ENCODE results near the gene VAMP7. TPM values are rescaled to one million over a fixed set of nuclear protein-coding genes. Genes with fewer than 3 reads are reported as not detected.

The VAMP7 gene
- total and polyA plus RNA-seq, 2 of the 13 experiments (the other 11 are each of a cell fraction or from before 2014, with no cell fraction given), result 13.4 to 20.7 TPM

DNA sequence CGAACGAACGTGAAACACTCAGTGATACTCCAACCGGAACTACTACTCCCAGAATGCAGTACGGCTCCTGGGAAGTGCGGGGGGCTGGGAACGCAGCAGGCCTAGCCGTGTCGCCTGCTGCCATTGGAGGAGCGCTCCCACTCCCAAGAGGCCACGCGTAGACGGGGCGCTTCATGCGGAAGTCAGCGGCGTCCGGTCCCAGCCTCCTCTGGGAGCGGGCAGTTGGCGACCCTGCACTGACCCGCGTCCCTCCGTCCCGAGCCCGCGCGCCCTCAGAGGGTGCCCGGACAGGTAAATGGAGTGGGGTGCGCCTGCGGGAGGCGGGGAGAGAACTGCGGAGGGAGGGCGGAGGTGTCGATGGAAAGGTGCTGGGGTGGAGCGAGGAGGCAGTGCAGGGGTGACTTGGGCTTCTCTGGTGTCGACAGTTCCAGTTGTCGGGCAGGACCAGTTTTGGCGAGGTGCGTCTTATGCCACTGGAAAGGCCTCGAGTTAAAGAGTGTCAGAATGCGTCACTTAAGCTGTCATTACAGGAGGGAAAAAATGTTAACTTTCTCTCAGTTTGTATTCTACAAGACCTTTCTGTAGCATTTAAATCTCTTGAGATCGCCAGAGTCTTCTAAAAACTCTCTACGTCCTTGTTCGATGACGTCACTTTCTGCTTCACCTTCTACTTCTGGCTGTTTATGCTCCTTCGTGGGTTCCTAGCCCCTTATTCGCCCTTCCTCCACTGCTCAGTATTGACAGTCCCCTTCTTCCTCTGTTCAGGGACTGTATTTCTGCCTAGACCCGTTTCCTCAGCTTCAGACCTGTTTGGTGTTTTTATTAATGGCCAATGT, at the start of gene VAMP7 (continued):
- TF ChIP-seq CCDC6 (CRISPR knock-in tag; IDR thresholded peaks at IDR 0.05) (peak; percentile 41; the same call in 1 of the 2 replicates), MXI1 (IDR thresholded peaks at IDR 0.05; ENCODE audit: borderline replicate concordance, low read depth, low read length) (peak; percentile 52; the same call in 1 of the 3 replicates), EHMT2 (IDR thresholded peaks at IDR 0.05; ENCODE audit: borderline replicate concordance, low read depth, low read length) (no peak), ZNF883 (CRISPR knock-in tag; IDR thresholded peaks at IDR 0.05; ENCODE audit: not compliant biosample characterization) (peak; percentile 44), TBP (CRISPR knock-in tag; IDR thresholded peaks at IDR 0.05) (no peak), MAZ (IDR thresholded peaks at IDR 0.05; ENCODE audit: borderline replicate concordance, low read depth, low read length) (no peak; the same call in 1 of the 2 replicates), MAZ (CRISPR knock-in tag; IDR thresholded peaks at IDR 0.05; ENCODE audit: low read depth) (peak; percentile 51; the same call in 1 of the 2 replicates), RCOR2 (CRISPR knock-in tag; IDR thresholded peaks at IDR 0.05) (no peak), HNF4G (IDR thresholded peaks at IDR 0.05; ENCODE audit: borderline replicate concordance, low read depth, low read length) (no peak), HNF4G (CRISPR knock-in tag; IDR thresholded peaks at IDR 0.05; ENCODE audit: borderline replicate concordance, low read depth) (no peak), SOX6 (IDR thresholded peaks at IDR 0.05) (no peak), SOX6 (CRISPR knock-in tag; IDR thresholded peaks at IDR 0.05) (0 out of 2 replicates have a peak, but pooled peaks have one; percentile 21), HDAC1 (CRISPR knock-in tag; IDR thresholded peaks at IDR 0.05) (peak; percentile 76), DPF2 (CRISPR knock-in tag; IDR thresholded peaks at IDR 0.05; ENCODE audit: borderline replicate concordance, low read depth) (no peak), TEAD3 (CRISPR knock-in tag; optimal IDR thresholded peaks at IDR 0.05; ENCODE audit: borderline replicate concordance) (peak; percentile 73), ZFX (CRISPR knock-in tag; IDR thresholded peaks at IDR 0.05; ENCODE audit: low read depth) (peak; percentile 61), GATAD1 (CRISPR knock-in tag; IDR thresholded peaks at IDR 0.05) (peak; percentile 88), ASH2L (IDR thresholded peaks at IDR 0.05; ENCODE audit: insufficient read length, low read depth, low read length) (peak; percentile 38), PRPF4 (IDR thresholded peaks at IDR 0.05; ENCODE audit: low read depth, low read length, poor library complexity, severe bottlenecking) (no peak), ZNF143 (CRISPR knock-in tag; IDR thresholded peaks at IDR 0.05) (peak; percentile 97), SP1 (IDR thresholded peaks at IDR 0.05) (no peak), SP1 (CRISPR knock-in tag; IDR thresholded peaks at IDR 0.05) (peak; percentile 43; the same call in 1 of the 2 replicates), PHF20 (CRISPR knock-in tag; IDR thresholded peaks at IDR 0.05) (peak; percentile 87), ELF1 (CRISPR knock-in tag; IDR thresholded peaks at IDR 0.05) (peak; percentile 98)
- TF ChIP-seq, protein P1, sequence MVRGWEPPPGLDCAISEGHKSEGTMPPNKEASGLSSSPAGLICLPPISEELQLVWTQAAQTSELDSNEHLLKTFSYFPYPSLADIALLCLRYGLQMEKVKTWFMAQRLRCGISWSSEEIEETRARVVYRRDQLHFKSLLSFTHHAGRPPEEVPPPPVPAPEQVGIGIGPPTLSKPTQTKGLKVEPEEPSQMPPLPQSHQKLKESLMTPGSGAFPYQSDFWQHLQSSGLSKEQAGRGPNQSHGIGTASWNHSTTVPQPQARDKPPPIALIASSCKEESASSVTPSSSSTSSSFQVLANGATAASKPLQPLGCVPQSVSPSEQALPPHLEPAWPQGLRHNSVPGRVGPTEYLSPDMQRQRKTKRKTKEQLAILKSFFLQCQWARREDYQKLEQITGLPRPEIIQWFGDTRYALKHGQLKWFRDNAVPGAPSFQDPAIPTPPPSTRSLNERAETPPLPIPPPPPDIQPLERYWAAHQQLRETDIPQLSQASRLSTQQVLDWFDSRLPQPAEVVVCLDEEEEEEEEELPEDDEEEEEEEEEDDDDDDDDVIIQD (CRISPR knock-in tag; IDR thresholded peaks at IDR 0.05; ENCODE audit: low read depth), result peak; percentile 39; the same call in 1 of the 2 replicates
- TF ChIP-seq, protein P2, sequence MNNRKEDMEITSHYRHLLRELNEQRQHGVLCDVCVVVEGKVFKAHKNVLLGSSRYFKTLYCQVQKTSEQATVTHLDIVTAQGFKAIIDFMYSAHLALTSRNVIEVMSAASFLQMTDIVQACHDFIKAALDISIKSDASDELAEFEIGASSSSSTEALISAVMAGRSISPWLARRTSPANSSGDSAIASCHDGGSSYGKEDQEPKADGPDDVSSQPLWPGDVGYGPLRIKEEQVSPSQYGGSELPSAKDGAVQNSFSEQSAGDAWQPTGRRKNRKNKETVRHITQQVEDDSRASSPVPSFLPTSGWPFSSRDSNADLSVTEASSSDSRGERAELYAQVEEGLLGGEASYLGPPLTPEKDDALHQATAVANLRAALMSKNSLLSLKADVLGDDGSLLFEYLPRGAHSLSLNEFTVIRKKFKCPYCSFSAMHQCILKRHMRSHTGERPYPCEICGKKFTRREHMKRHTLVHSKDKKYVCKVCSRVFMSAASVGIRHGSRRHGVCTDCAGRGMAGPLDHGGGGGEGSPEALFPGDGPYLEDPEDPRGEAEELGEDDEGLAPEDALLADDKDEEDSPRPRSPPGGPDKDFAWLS (CRISPR knock-in tag; IDR thresholded peaks at IDR 0.05; ENCODE audit: borderline replicate concordance), result no peak
- TF ChIP-seq, protein P3, sequence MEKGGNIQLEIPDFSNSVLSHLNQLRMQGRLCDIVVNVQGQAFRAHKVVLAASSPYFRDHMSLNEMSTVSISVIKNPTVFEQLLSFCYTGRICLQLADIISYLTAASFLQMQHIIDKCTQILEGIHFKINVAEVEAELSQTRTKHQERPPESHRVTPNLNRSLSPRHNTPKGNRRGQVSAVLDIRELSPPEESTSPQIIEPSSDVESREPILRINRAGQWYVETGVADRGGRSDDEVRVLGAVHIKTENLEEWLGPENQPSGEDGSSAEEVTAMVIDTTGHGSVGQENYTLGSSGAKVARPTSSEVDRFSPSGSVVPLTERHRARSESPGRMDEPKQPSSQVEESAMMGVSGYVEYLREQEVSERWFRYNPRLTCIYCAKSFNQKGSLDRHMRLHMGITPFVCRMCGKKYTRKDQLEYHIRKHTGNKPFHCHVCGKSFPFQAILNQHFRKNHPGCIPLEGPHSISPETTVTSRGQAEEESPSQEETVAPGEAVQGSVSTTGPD (CRISPR knock-in tag; IDR thresholded peaks at IDR 0.05), result no peak
